Keratinocyte (primary cell): Measurements from ENCODE around the gene DGKI.

ENCODE experiments used
- CTCF ChIP-seq, 3 experiments: IDR thresholded peaks in 1 of 3; conservative IDR thresholded peaks in 1 of 3; optimal IDR thresholded peaks in 1 of 3; 2 replicates in 2 of 3; 3 replicates in 1 of 3; pipeline versions ENCODE3 to v1.5.1; 2011; ENCODE audit warnings: low read length in 3 of 3, mild to moderate bottlenecking in 3 of 3, moderate library complexity in 2 of 3, control low read depth in 1 of 3, inconsistent platforms in 1 of 3; ENCODE audit not compliant: insufficient read depth in 2 of 3; ENCODE audit errors: extremely low read depth in 1 of 3
- EZH2 ChIP-seq: IDR thresholded peaks from one replicate; pipeline ENCODE4 v1.6.1; 2012; ENCODE audit warnings: inconsistent platforms, mild to moderate bottlenecking, low read length, moderate library complexity

- no peak for TF ChIP-seq CTCF (optimal IDR thresholded peaks at IDR 0.05 in 1 of 3, IDR thresholded peaks at IDR 0.05 in 1 of 3, conservative IDR thresholded peaks at IDR 0.05 in 1 of 3; ENCODE audit: extremely low read depth in 1 of 3, insufficient read depth in 2 of 3, low read length in 3 of 3)
- TF ChIP-seq EZH2: no peak
Observed at GRCh38 chr7:137413901-137414300, 432.9 kb downstream of the DGKI start.
